Measurements from ENCODE around the gene RANBP10. TPM values are rescaled to one million over a fixed set of nuclear protein-coding genes. Genes with fewer than 3 reads are reported as not detected.
A peak's percentile ranks its signal among the peaks of the same experiment; 100 is the strongest.

RANBP10 gene
- total RNA-seq, 1 experiment from 2014 or later = 8.3 TPM

DNA sequence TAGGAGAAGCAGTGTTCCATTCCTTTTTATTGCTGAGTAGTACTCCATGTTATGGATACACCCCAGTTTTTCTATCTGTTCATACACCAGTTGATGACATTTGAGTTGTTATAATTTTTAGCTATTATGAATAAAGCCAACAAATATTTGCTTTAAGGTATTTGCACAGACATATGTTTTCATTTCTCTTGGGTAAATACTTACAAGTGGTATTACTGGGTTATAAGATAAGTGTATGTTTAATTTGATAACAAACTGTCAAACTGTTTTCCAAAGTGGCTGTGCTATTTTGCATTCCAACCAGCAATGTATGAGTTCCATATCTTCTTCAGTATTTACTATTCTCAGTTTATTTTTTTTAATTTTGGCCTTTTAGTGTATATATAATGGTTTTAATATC, 59.5 kb downstream of the RANBP10 start:
- DNase-seq (ENCODE audit: low spot score) = no peak

DNA sequence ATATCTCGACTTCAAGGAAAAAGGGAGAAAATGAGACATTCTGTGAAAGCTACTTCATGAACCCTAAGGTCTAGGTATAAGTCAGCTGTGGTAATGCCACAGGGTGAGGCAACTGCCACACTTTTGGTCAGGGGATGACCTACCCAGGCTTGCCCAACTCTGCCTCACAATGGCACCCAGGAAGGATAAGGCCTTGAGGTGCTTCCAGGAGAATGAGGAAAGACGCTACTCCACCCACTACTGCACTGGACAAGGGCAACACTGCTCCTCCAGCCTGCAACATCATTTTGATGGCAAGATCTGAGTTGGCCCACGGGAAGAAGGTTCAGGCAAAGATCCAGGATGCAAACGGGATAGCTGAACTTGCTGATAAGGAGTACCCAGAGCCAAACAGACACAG, 65.2 kb downstream of the RANBP10 start:
- no peak for DNase-seq (ENCODE audit: low spot score)

DNA sequence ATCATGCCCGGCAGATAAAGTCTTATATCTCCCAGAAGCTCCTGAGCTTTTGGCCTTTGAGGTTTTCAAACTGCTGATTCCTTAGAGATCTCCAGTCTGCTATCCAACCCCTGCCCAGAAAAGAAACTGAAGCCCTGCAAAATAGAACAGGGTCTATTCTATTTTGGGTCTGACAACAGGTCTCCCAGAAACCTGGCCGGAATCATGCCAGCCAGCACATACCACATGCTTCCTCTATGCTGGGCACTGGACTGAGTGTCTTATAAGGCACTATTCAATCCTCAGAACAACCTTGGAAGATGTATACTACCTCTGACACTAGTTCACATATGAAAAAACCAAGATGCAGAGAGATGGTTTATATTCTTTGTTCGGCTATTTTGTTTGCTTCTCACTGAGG, 66.0 kb downstream of the RANBP10 start:
- no peak for DNase-seq (ENCODE audit: low spot score)

DNA sequence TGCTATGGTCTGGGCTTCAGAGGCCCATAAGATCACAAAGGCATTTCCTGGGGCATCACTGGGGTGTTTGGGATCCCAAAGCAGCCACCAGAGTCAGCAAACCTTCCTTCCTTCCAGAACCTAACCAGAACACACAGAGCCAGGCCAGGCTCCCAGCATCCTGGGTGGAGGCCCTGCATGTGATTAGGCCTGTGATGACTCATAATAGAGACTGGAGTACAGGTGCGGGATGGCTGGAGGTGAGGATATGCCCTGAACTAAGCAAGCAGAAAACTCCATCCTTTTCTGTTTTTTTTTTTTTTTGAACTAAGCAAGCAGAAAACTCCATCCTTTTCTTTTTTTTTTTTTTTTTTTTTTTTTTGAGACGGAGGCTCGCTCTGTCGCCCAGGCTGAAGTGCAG, 69.5 kb downstream of the RANBP10 start:
- peak; percentile 39 for DNase-seq (ENCODE audit: low spot score)

DNA sequence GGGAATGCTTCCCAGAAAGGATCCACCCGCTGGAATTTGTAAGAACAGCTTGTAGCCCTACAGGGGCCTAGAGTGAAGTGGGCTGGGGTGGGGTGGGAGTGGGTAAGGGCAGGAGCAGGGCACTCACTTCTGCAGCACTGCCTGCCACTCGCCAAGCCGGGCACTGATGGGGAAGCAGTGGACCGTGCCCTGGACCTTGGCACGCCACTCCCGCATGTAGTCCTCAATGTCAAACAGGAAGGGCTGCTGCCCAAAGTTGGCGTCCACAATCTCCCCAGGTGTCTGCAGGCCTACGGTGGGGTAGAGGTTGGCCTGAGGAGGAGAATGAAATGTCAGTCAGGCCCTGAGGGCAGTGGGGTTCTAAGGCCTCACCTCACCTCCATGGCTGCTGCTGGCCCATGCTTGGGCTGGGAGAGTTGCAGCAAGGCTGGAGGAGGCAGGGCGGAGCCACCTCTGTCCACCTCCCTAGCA, 71.6 kb downstream of the RANBP10 start:
- no peak for DNase-seq (ENCODE audit: low spot score)

DNA sequence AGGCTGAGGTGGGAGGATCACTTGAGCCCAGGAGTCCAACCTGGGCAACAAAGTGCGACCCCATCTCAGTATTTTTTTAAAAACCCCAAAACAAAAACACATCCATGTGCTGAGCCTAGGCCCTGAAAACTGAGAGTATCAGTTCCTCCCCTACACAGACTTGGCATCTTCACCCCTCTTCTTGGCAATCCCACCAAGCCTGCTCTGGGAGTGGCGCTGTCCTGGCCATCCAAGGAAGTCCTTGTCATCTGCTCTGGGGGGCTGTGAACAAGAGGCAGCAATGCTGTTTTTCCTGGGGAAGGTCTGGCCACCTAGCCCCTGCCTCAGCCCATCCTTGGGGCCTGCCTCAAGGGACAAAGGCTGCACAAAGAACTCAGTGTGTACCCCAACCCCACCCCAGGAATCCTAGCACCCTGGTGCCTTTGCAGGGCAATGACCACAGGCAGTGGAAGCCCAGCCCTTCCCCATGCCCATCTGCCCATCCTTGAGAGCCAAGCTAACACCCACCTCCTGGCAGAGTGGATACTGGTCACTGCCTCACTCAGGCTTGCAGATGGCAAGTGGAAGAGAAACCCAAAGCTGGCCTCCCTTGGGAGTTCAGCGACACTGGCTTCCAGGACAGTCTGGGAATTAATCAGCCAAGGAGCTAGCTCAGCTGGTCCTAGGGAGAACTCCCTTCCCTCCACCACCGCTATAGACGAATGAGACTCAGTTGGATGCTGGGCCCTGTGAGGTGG, 72.5 kb downstream of the RANBP10 start:
- DNase-seq (ENCODE audit: low spot score) = no peak

DNA sequence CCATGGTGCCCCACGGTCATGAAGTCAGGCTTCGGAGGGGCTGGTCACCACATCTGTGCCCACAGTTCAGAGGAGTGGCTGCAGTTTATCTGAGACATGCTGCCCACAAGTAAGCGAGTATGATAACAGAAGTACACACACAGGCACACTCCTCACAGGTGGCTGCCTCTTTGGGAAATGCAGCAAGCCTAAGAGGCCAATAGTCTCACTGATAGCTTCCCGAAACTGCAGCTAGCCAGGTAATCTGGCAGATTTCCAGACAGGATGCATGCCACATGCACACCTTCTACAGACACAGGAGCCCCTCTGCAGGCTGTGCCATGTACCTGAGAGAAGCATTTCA, 74.6 kb downstream of the RANBP10 start:
- DNase-seq (ENCODE audit: low spot score) = no peak

DNA sequence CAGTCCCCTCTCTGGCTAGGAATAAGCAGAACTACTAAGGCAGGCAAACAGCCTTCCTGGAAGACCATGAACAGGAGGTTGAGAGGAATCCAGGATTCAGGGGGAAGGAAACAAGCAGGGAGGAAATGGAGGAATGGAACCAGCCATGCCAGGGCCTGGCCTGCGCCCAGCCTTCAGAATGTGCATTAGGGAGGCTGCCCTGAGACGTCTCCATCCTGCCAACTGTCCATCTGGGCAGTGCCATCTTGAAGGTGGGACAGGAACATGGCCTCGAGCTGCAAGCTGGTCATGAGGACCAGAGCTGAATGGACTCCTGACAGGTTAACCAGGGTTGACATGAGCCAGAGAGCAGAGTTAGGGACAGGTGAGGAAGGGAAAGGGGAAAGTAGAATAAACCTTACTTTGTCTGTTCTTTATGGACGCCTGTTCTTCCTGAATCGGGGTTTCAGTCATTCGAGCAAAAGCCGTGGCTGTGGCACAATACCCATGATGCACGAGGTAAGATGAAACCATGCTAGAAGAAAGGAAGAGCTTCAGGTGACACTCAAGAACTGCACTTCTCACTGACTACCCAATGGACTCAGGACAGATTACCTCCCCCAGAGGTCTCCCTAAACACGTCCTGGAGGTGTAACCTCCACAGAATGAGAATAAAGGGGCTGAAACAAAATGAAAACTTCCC, 75.1 kb downstream of the RANBP10 start:
- no peak for DNase-seq (ENCODE audit: low spot score)

DNA sequence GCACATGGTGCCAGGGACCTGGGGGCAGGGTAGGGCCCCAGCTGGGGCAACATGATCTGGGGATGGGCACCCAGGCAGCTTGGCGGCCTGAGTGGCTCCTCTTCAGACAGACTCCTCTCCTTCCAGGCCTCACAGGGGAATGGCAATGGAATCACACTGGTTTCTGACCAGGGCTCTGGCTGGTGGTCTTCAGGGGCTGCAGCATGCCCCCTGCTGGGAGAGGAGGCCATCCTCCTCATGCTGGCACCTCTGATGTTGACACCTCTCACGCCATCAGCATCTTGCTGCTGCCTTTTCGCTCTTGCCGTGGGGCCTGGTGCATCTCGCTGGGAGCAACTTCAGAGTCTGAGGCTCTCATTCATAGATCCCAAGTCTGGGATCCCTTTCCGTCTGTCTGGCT, 76.0 kb downstream of the RANBP10 start:
- no peak for DNase-seq (ENCODE audit: low spot score)

DNA sequence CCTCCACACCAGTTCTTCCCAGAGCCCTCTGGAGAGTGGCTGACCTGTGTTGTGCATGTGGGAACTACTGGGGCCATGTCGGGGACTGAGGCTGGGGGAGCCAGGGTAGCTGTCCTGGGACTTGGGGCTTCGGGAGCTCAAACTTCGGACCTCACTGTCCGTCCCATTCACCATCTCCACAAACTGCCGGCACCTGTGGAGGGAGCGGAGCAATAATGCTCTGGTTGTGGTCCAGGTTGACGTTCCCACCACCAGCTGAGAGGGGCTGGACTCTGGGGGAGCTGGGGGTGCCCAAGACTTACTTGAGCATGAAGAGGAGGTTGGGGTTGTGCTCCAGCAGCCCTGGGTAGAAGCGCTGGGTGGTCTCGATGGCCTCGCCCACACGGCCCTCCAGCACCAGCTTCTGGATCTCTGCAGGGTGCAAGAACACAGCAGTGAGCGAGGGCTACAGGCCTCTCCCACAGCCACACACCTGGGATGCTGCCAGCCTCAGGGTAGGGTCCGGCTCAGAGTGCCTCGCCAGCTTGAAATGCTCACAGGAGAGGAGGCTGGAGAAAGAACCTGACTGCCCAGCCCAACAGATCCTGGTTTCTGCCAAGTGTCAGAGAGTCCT, 76.6 kb downstream of the RANBP10 start:
- no peak for DNase-seq (ENCODE audit: low spot score)

DNA sequence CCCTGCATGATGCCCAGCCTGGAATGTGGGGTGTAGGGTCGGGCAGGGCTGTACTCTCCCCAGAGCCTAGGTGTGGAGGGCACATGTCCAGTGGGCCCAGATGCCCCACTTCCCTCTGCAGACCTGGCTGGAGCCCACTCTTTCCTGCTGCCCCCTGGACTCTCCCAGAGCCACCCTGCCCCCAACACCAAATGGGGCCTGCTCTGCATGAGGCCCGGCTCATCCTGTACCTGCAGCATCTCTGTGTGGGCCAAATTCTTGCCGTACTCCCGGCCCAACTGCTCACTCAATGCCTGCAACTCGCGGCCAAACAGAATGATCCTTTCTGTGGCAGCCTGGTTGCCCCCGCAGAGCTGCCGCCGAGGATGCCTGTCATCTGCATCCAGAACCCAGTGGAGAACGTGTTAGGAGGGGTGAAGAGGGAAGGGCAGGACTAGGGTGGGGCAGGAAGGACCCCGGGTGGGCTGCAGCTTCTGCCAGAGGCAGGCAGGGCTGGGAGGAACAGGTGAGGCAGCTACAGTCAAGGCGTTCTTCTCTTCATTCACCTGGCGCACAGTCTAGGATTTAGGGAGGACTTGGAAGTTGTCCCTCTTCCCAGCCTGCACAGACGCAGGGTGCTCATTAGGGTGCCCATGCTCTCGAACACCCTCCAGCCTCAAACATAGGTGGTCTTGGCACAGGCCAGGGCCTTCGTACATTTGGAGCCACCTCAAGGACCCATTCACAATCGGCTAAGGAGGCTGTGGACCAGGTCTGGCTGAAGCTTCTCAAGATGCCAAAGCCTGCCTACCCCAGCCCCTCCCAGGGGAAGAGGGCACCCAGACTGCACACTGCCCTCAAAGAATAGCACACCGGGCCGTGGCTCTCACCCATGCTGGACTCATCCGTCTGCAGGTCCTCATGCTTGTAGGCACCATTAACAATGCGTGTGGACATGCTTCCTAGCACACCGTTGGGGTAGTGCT, 78.6 kb downstream of the RANBP10 start:
- no peak for DNase-seq (ENCODE audit: low spot score)

DNA sequence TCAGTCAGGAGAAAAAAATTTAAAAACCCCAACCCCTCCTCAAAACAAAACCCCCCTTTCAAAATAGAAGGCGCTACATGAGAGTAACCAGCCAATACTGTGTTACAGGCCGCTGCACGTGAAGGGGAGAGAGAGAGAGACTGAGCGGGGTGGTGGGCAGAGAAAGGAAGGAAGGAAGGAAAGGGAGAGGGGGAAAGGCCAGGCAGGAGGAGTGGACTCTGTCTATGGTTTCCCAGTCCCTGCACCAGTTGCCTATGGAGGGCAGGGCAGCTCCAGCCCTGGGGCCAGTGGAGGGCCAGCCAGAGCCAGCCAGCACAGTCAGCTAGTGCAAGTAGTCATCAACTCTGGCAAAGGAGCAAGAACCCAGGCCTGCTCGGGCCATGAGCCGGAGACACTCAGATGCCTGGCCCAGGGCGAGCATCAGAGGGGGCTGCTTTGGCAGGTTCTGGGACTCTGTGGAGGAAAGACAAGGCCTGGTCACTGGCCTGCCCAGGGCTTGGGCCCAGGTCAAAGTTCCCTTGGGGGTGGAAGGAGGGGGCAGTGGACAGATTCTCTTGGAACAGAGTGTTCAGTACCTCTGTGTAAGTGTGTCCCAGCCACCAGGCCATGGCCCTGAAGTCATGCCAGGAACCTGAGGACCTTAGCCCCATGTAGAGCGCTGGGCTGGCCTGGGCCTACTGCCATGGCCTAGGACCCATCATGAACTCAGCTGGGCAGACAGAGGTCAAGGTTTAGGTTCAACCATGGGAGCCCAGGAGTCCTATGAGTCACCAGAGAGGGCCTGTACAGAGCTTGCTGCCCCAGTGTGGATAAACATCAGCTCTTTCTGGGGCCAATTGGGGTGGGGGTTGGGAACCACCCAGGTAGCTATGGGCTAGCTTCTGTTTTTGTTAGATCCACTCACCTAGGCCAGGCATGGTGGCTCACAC, 80.0 kb downstream of the RANBP10 start:
- no peak for DNase-seq (ENCODE audit: low spot score)

DNA sequence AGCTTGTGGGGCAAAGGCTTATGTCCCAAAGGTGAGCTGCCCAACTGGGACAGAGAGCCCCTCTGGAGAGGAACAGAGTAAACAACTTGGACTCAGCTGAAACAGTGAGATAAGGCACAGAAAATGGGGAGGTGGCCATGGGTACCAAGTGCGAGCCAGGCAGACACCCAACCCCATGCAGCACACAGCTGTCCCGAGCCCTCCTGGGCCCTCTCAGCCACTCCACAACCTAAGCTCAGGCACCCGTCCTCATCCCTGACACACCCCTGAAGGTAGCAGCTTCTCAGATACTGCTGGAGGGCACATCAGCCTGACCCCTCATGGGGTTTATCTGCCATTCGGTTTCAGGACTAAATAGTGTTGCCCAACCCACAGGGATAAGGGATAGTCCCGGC, 82.5 kb downstream of the RANBP10 start:
- no peak for DNase-seq (ENCODE audit: low spot score)

DNA sequence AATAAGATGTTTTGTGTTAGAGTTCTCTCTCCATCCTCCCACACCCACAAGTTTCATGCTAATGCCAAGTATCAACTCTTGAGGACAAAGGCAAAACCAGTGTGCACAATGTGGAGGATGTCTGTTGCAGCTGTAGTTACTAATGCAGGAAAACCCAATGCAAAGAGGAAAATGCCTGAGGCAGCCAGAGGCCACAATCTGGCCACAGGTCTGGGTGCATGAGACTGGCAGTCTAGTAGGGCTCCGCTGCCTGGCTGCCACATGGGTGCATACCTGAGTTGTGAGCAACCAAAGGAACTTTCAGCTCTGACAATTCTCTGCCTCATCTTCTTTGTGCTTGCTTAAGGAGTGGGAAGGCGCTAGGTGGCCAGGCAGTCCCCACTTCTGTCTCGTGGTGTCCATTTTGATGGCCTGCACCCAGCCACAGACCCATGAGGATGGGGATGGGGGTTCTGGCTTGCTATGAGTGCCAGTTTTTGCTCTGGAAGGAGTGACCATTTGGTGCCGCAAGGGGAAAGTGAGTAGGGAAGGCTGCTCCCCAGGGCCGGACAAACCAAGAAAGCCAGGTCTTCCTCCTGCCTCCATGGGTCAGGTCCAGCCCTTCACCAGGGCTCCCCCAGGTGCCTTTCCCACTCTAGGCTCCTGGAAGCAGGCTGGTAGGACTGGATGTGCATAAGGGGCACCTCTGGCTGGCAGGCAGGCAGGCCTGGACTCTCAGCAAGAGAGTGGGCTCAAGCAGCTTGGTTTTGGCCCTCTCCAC, 83.0 kb downstream of the RANBP10 start:
- no peak for DNase-seq (ENCODE audit: low spot score)

DNA sequence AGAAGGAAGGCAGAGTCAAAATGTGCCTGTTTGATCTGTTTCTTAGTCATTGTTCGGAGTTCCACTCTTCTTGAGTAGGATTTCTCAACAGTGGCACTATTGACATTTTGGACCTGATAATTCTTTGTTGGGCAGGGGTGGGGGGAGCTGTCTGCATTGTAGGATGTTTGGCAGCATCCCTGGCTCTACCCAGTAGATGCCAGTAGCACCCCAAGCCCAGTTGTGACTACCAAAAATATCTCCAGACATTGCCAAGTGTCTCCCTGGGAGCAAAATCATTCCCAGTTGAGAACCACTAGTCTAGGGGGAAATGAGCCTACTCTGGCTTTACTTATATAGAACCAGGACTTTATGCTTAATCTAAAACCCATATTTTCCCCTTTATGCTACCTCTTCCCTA, 86.1 kb downstream of the RANBP10 start:
- no peak for DNase-seq (ENCODE audit: low spot score)

DNA sequence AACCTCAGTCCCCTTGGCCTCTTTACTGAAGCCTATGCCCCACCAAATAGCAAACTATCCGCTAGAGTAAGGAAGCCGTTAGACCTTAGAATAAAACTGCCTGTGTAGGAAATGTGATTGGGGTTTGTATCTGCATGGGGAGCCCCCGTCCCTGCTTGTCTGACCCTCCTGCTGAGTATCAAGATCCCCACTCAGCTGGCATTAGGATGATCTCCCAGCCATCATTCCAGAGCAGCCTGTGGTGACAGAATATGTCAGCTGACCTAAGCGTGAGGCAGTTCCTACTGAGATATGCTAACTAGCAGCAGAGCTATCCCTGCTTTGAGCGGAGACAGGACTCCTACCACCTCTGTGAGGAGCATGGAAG, 86.6 kb downstream of the RANBP10 start:
- peak; percentile 30 for DNase-seq (ENCODE audit: low spot score)

DNA sequence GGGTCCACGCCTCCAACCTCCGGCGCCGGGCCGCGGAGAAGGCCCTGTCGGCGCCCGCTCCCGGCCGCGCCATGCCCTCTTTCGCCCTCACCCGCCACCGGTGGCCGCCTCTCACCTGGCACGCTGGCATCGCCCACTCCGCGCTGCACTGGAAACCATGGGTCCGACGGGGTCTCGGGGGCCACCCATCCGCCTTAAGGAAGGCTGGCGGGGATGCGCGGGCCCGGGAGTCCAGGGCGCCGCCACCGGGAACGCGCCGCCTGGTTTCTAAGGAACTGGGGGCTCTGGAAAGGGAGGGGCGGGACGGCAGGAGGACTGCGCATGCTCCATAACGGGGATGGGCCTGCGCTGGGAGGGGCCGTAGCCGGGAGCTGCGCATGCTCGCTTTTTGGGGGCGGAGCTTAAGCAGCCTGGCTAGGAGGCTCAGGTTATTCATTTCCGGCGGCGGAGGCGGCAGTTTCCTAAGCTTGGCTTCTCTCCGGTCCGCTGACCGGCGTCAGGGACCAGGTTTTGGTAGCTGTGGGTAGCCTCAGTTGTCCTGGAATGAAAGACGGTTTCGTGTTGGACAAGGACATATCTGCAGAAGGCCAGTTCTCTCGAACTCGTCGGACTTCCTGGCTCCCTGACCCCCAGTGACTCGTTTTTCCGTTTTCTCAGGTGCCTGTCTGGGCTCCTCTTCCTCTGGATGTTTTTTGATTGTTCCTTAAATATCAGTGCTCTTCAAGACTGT, 87.1 kb downstream of the RANBP10 start, which contains the start of gene GFOD2:
GFOD2 (minus strand) TSS at position 269 of the 730 bp plus-strand sequence. CDS start 33,601 bp downstream, outside the sequence.
- peak; percentile 96 for DNase-seq (ENCODE audit: low spot score)

DNA sequence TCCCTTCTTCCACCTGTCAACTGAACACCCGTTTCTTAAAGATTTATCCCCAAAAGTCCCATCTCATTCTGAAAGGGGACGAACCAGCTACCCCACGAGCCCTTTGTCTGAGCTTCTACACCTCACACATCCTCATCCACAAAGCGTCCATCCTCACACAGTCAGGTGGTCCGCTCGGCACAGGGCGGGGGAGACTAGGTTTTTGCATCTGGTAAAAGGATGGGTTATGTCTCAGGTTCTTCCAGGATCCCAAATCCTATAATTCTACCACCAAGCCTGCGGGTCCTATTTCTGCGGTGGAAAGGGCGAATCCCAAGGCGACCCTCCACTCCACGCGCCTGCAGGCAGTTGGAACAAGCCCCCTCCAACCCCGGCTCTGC, 87.7 kb downstream of the RANBP10 start:
- peak; percentile 30 for DNase-seq (ENCODE audit: low spot score)

DNA sequence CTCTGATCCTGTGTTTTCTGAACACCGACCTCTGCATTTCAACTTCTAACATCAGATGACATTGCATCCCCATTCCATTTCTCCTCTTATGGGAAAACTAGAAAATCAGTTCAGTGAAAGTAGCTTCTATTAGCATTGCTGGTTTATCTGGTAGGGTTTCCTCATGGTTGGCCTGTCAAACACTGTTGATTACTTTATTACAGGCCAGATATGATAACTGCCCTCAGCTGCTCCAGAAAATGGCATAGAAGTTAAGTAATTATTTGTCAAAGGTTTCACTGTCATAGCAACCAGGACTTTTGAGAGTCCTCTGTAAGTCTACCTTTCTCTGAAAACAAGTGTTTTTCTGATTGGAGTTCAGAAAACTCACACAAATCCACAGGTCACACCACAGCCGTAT, 90.3 kb downstream of the RANBP10 start:
- DNase-seq (ENCODE audit: low spot score) = no peak
